Transverse colon (tissue), 4 donors: ENCODE results near the gene LTBP2.

ENCODE experiments used
- POLR2A ChIP-seq: fragments of 450-650 bp; IDR thresholded peaks from one replicate; pipeline ENCODE4 v1.6.1; 2016; ENCODE audit warnings: antibody characterized with exemption, mild to moderate bottlenecking, moderate library complexity
- POLR2AphosphoS5 ChIP-seq, 3 donors: sonication (generic); formaldehyde crosslinking; IDR thresholded peaks; one replicate each; pipeline ENCODE4 v1.6.1; 2016; ENCODE audit warnings: antibody characterized with exemption in 3 of 3
- TF ChIP-seq, protein P1 (sequence below), 5 experiments: fragments of 200-600 bp in 3 of 5; fragments of 450-650 bp in 2 of 5; sonication (generic) in 3 of 5; IDR thresholded peaks; 1 replicate in 2 of 5; 2 replicates in 3 of 5; pipeline ENCODE4 v1.5.1; 2016 to 2017; ENCODE audit warnings: antibody characterized with exemption in 5 of 5, inconsistent platforms in 3 of 5, mild to moderate bottlenecking in 2 of 5, moderate library complexity in 1 of 5

DNA sequence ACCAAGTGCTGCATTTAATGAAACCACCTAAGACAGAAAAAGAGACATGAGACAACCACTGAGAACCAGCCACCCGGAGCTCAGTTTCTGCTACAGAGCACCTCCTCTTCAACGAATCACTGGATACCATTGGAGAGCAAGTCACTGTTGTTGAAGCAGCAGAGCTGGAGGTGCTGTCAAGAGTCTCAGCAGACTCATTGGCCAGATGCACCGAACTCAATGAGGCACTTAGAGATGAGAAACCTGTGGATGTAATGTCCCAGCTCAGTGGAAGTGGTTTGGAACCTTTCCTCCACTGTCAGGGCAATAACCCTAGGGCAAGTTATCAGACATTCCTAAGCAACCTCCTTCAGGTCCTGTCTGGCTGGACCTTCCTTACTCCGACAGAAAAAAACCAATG, 132.0 kb downstream of the LTBP2 start:
- TF ChIP-seq, protein P1, sequence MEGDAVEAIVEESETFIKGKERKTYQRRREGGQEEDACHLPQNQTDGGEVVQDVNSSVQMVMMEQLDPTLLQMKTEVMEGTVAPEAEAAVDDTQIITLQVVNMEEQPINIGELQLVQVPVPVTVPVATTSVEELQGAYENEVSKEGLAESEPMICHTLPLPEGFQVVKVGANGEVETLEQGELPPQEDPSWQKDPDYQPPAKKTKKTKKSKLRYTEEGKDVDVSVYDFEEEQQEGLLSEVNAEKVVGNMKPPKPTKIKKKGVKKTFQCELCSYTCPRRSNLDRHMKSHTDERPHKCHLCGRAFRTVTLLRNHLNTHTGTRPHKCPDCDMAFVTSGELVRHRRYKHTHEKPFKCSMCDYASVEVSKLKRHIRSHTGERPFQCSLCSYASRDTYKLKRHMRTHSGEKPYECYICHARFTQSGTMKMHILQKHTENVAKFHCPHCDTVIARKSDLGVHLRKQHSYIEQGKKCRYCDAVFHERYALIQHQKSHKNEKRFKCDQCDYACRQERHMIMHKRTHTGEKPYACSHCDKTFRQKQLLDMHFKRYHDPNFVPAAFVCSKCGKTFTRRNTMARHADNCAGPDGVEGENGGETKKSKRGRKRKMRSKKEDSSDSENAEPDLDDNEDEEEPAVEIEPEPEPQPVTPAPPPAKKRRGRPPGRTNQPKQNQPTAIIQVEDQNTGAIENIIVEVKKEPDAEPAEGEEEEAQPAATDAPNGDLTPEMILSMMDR (IDR thresholded peaks at IDR 0.05), result no peak
- TF ChIP-seq POLR2A (no peak), POLR2AphosphoS5 (IDR thresholded peaks at IDR 0.05) (no peak)
